Vagina (tissue), 2 donors: ENCODE measurements around the gene IGFN1. TPM values are rescaled to one million over a fixed set of nuclear protein-coding genes. Genes with fewer than 3 reads are reported as not detected.

Experiments used
- DNase-seq, 2 donors: peaks; one replicate each; pipeline ENCODE4 v3.0.0-alpha.2; 2017; ENCODE audit errors: extremely low spot score in 2 of 2
- H3K27ac ChIP-seq: fragments of 200-600 bp; sonication (generic); one replicate; pipeline ENCODE4 v1.5.1; 2019
- H3K27me3 ChIP-seq: fragments of 200-600 bp; sonication (generic); one replicate; pipeline ENCODE4 v1.5.1; 2019
- H3K36me3 ChIP-seq, 2 donors: fragments of 200-600 bp; sonication (generic); one replicate each; pipeline ENCODE4 v1.5.1; 2017 to 2019
- H3K4me1 ChIP-seq: fragments of 200-600 bp; sonication (generic); one replicate; pipeline ENCODE4 v1.5.1; 2019
- H3K4me3 ChIP-seq, 2 donors: fragments of 200-600 bp; sonication (generic); 1 replicate in 1 of 2; 2 replicates in 1 of 2; pipeline ENCODE4 v1.5.1; 2016 to 2019
- H3K9me3 ChIP-seq: fragments of 200-600 bp; sonication (generic); one replicate; pipeline ENCODE4 v1.5.1; 2019
- POLR2A ChIP-seq, 2 donors: fragments of 450-650 bp; IDR thresholded peaks; one replicate each; pipeline ENCODE4 v1.6.1; 2017; ENCODE audit warnings: antibody characterized with exemption in 2 of 2, mild to moderate bottlenecking in 2 of 2, moderate library complexity in 2 of 2
- POLR2AphosphoS5 ChIP-seq, 2 donors: sonication (generic); formaldehyde crosslinking; IDR thresholded peaks; one replicate each; pipeline ENCODE4 v1.9.0; 2017; ENCODE audit warnings: antibody characterized with exemption in 2 of 2, mild to moderate bottlenecking in 2 of 2, low read depth in 1 of 2; ENCODE audit not compliant: insufficient read depth in 1 of 2
- intact Hi-C: fragments of 100-400 bp; cut with DNase I; formaldehyde crosslinking; loops from one replicate; pipeline ENCODE4 v1.15.1; 2023
- total RNA-seq: library from RNA; depleted of rRNA; stranded (reverse); fragments of >200 nt; gene quantifications from one replicate; pipeline ENCODE4 v1.2.3, GENCODE V29; 2016
- TF ChIP-seq, protein P1 (sequence below), 3 experiments: fragments of 450-650 bp in 2 of 3; fragments of 200-600 bp in 1 of 3; sonication (generic) in 1 of 3; IDR thresholded peaks; one replicate each; pipeline ENCODE4 v1.5.1; 2017 to 2019; ENCODE audit warnings: antibody characterized with exemption in 3 of 3, mild to moderate bottlenecking in 2 of 3, moderate library complexity in 2 of 3

IGFN1 gene
- total RNA-seq, 1 donor from 2014 or later = not detected

DNA sequence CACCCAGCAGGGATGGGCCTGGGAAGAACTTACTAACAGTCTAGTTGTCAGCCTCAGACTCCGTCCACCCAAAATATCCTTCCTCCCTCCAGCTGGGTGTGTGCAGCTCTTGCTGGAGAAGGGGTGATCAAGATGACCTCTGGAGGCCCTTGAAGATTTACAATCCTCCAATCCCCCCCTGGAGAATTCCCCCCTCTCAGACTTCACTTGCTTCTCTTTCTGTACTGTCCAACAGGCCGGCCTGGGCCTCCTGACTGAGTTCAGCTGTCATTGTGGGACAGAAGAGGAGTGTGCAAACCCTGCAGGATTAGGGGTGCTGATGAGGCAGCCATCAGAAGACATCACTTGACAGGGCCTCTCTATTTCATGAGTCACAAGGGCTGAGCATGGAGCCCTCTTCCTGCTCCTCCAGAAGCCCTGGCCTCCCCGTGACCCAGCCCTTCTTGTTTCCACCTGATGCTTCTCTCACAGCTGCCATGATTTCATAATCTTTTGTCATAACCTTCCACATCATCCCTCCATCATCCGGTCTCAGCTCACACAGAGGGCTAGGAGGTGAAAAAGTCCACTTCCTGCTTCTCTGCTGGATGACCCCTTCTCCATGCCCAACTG lies 17.5 kb upstream of the IGFN1 start:
- no peak overlapping the region for H3K4me3 ChIP-seq
- DNase-seq = no peak
- H3K27me3 ChIP-seq = no peaks in the 10 kb centered on the region
- H3K27ac ChIP-seq = no peak overlapping the region
- no peaks in the 10 kb centered on the region for H3K9me3 ChIP-seq
- peaks cover 14% of the 10 kb centered on the region for H3K4me1 ChIP-seq
- H3K36me3 ChIP-seq = no peaks in the 10 kb centered on the region
- intact Hi-C loops = no loop called here
- TF ChIP-seq, protein P1, sequence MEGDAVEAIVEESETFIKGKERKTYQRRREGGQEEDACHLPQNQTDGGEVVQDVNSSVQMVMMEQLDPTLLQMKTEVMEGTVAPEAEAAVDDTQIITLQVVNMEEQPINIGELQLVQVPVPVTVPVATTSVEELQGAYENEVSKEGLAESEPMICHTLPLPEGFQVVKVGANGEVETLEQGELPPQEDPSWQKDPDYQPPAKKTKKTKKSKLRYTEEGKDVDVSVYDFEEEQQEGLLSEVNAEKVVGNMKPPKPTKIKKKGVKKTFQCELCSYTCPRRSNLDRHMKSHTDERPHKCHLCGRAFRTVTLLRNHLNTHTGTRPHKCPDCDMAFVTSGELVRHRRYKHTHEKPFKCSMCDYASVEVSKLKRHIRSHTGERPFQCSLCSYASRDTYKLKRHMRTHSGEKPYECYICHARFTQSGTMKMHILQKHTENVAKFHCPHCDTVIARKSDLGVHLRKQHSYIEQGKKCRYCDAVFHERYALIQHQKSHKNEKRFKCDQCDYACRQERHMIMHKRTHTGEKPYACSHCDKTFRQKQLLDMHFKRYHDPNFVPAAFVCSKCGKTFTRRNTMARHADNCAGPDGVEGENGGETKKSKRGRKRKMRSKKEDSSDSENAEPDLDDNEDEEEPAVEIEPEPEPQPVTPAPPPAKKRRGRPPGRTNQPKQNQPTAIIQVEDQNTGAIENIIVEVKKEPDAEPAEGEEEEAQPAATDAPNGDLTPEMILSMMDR (IDR thresholded peaks at IDR 0.05) = no peak
- TF ChIP-seq POLR2AphosphoS5 (IDR thresholded peaks at IDR 0.05; ENCODE audit: insufficient read depth in 1 of 2, low read depth in 1 of 2) = no peak
- no peak for TF ChIP-seq POLR2A (IDR thresholded peaks at IDR 0.05)

DNA sequence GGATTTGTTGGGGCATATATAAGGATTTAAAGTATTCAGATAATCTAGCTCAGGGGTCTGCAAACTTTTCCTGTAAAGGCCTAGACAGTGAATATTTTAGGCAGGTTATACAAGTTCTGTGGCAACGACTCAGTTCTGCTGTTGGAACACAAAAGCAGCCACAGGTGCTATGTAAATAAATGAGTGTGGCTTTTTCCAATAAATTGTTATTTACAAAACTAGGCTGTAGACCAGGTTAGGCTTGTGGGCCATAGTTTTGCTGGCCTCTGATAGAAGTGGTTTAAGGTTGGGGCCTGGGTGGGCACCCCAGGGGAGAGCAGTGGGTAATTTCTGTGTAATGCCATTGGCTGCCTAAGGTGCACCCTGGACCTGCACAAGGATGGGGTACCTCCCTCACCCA lies 16.9 kb upstream of the IGFN1 start:
- no peaks in the 10 kb centered on the region for H3K9me3 ChIP-seq
- no peaks in the 10 kb centered on the region for H3K36me3 ChIP-seq
- H3K27ac ChIP-seq = no peak overlapping the region
- TF ChIP-seq POLR2AphosphoS5 (IDR thresholded peaks at IDR 0.05; ENCODE audit: insufficient read depth in 1 of 2, low read depth in 1 of 2) (no peak), POLR2A (IDR thresholded peaks at IDR 0.05) (no peak)
- TF ChIP-seq, protein P1 (IDR thresholded peaks at IDR 0.05) = no peak
- no peaks in the 10 kb centered on the region for H3K27me3 ChIP-seq
- intact Hi-C loops = no loop called here
- DNase-seq = no peak
- peaks cover 14% of the 10 kb centered on the region for H3K4me1 ChIP-seq
- no peak overlapping the region for H3K4me3 ChIP-seq

- H3K27ac ChIP-seq = no peak overlapping the region
- peaks cover 7% of the 10 kb centered on the region for H3K4me1 ChIP-seq
- H3K36me3 ChIP-seq = no peaks in the 10 kb centered on the region
- DNase-seq = no peak
- H3K4me3 ChIP-seq = no peak overlapping the region
- TF ChIP-seq POLR2A (IDR thresholded peaks at IDR 0.05) (no peak), POLR2AphosphoS5 (IDR thresholded peaks at IDR 0.05; ENCODE audit: insufficient read depth in 1 of 2, low read depth in 1 of 2) (no peak)
- no peaks in the 10 kb centered on the region for H3K9me3 ChIP-seq
- intact Hi-C loops = no loop called here
- H3K27me3 ChIP-seq = no peaks in the 10 kb centered on the region
Observed at GRCh38 chr1:201175820-201176500, 14.7 kb upstream of the IGFN1 start.

DNA sequence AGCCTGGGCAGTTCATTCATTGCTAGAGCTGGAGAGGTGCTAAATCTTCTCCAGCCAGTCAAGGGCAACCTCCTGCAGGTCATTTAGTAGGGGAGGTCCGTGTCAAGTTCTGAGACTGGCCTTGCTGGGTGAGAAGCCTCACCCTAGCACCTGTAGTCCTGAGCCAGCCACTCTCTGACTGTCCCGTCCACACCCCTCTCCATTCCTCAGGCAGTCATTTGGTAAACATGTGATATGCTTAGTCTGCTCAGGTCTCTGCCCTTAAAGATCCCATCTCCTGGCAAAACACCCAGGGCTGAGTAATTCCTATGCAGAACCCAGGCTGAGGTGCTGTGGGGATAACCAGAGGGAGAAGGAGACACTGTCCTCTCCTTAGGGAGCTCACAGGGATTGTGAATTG lies 13.7 kb upstream of the IGFN1 start:
- Histone ChIP-seq H3K4me1 (no peaks in the 10 kb centered on the region), H3K27me3 (no peaks in the 10 kb centered on the region), H3K27ac (no peak overlapping the region), H3K4me3 (no peak overlapping the region), H3K9me3 (no peaks in the 10 kb centered on the region), H3K36me3 (no peaks in the 10 kb centered on the region)
- DNase-seq = no peak
- intact Hi-C loops = no loop called here
- TF ChIP-seq POLR2A (IDR thresholded peaks at IDR 0.05) (no peak), POLR2AphosphoS5 (IDR thresholded peaks at IDR 0.05; ENCODE audit: insufficient read depth in 1 of 2, low read depth in 1 of 2) (peak in 1 of 2 donors; percentile 55)
- TF ChIP-seq, protein P1 (IDR thresholded peaks at IDR 0.05) = no peak

GRCh38 chr1:201178718-201179117 lies 11.9 kb upstream of the IGFN1 start:
- DNase-seq = no peak
- H3K27me3 ChIP-seq = no peaks in the 10 kb centered on the region
- intact Hi-C loops = no loop called here
- no peaks in the 10 kb centered on the region for H3K9me3 ChIP-seq
- H3K4me3 ChIP-seq = no peak overlapping the region
- H3K36me3 ChIP-seq = no peaks in the 10 kb centered on the region
- TF ChIP-seq, protein P1 (IDR thresholded peaks at IDR 0.05) = no peak
- TF ChIP-seq POLR2AphosphoS5 (IDR thresholded peaks at IDR 0.05; ENCODE audit: insufficient read depth in 1 of 2, low read depth in 1 of 2) = no peak
- no peak for TF ChIP-seq POLR2A (IDR thresholded peaks at IDR 0.05)
- H3K27ac ChIP-seq = no peak overlapping the region
- peaks cover 3% of the 10 kb centered on the region for H3K4me1 ChIP-seq
